PC-9 (cell line): Measurements from ENCODE around the gene RTF1. TPM values are rescaled to one million over a fixed set of nuclear protein-coding genes. Genes with fewer than 3 reads are reported as not detected.

Experiments
- BruUV-seq: library from RNA; stranded (reverse); fragments of 400-500 nt; replicated peaks from 2 replicates; lab custom pipeline; 2021; lab: Mats Ljungman, UMichigan
- CTCF ChIA-PET: fragments of 300-600 bp; sonication (Branson Sonifier 250); formaldehyde crosslinking; loops from one replicate; lab custom pipeline; 2022; ENCODE audit warnings: antibody characterized with exemption; lab: Charles Lee
- POLR2A ChIA-PET: fragments of 300-600 bp; sonication (Branson Sonifier 250); formaldehyde crosslinking; loops from one replicate; lab custom pipeline; 2022; ENCODE audit warnings: antibody characterized with exemption; ENCODE audit not compliant: unreplicated experiment; lab: Charles Lee
- DNase-seq, 2 experiments: peaks; one replicate each; pipeline versions ENCODE4 v3.0.0 to v3.0.0-alpha.2; 2015 to 2022; ENCODE audit warnings: mixed read lengths in 1 of 2
- H2AFZ ChIP-seq: fragments of 200-600 bp; sonication (generic); 2 replicates; pipeline ENCODE4 v1.8.1; 2017; ENCODE audit warnings: antibody characterized with exemption
- H3F3A ChIP-seq: fragments of 200-600 bp; sonication (generic); 2 replicates; pipeline ENCODE4 v1.8.1; 2017; ENCODE audit warnings: antibody characterized with exemption, mild to moderate bottlenecking, low read depth; ENCODE audit not compliant: insufficient read depth
- H3K27ac ChIP-seq: fragments of 200-600 bp; sonication (generic); 2 replicates; pipeline ENCODE4 v1.6.1; 2016; ENCODE audit warnings: mixed run types
- H3K27me3 ChIP-seq: fragments of 200-600 bp; sonication (generic); 2 replicates; pipeline ENCODE4 v1.6.1; 2016; ENCODE audit warnings: low read depth, mixed run types; ENCODE audit not compliant: insufficient read depth
- H3K36me3 ChIP-seq: fragments of 200-600 bp; sonication (generic); 2 replicates; pipeline ENCODE4 v1.6.1; 2016; ENCODE audit warnings: low read depth, mixed run types
- H3K4me1 ChIP-seq: fragments of 200-600 bp; sonication (generic); replicated peaks from 2 replicates; pipeline ENCODE4 v1.6.1; 2016; ENCODE audit warnings: mixed run types; ENCODE audit not compliant: insufficient read depth
- H3K4me2 ChIP-seq: fragments of 200-600 bp; sonication (generic); 2 replicates; pipeline ENCODE4 v1.6.1; 2017; ENCODE audit warnings: mixed run types
- H3K4me3 ChIP-seq: fragments of 200-600 bp; sonication (generic); 2 replicates; pipeline ENCODE4 v1.6.1; 2016; ENCODE audit warnings: mixed run types
- H3K79me2 ChIP-seq: fragments of 200-600 bp; sonication (generic); 2 replicates; pipeline ENCODE4 v1.6.1; 2017; ENCODE audit warnings: low read depth, mixed run types
- H3K9me2 ChIP-seq: fragments of 200-600 bp; sonication (generic); 2 replicates; pipeline ENCODE4 v1.8.1; 2017; ENCODE audit warnings: mild to moderate bottlenecking; ENCODE audit not compliant: insufficient read depth
- H3K9me3 ChIP-seq: fragments of 200-600 bp; sonication (generic); 2 replicates; pipeline ENCODE4 v1.8.1; 2016; ENCODE audit warnings: low read depth; ENCODE audit not compliant: insufficient read depth
- H4K20me1 ChIP-seq: fragments of 200-600 bp; sonication (generic); 2 replicates; pipeline ENCODE4 v1.8.1; 2017; ENCODE audit not compliant: insufficient read depth
- CTCF ChIP-seq: fragments of 200-600 bp; sonication (generic); conservative IDR thresholded peaks from 2 replicates; pipeline ENCODE4 v1.6.1; 2017; ENCODE audit warnings: mixed run types, antibody characterized with exemption, mild to moderate bottlenecking, moderate library complexity
- EZH2 ChIP-seq: fragments of 200-600 bp; sonication (generic); IDR thresholded peaks from 2 replicates; pipeline ENCODE4 v1.8.0; 2017; ENCODE audit warnings: antibody characterized with exemption, low read depth
- intact Hi-C: fragments of 100-400 bp; cut with micrococcal nuclease; formaldehyde crosslinking; loops from one replicate; pipeline ENCODE4 v1.10.0; 2022; ENCODE audit not compliant: unreplicated experiment
- total RNA-seq: library from RNA; stranded (reverse); gene quantifications from 2 replicates; pipeline ENCODE4 v1.2.3, GENCODE V29; 2021

RTF1 gene
- total RNA-seq, 1 experiment from 2014 or later = 55.7 TPM

GRCh38 chr15:41495736-41496599 is 79.1 kb downstream of the RTF1 start:
- H3K79me2 ChIP-seq = no peaks in the 10 kb centered on the region
- no peaks in the 10 kb centered on the region for H3K36me3 ChIP-seq
- no peaks in the 10 kb centered on the region for H3K9me2 ChIP-seq
- no peaks in the 10 kb centered on the region for H3K9me3 ChIP-seq
- H3K27me3 ChIP-seq = no peaks in the 10 kb centered on the region
- peaks cover 11% of the 10 kb centered on the region for H3K4me1 ChIP-seq
- H4K20me1 ChIP-seq = no peaks in the 10 kb centered on the region
- ChIA-PET POLR2A (no interaction called here), CTCF (no interaction called here)
- H3K27ac ChIP-seq = no peak overlapping the region
- TF ChIP-seq CTCF (no peak), EZH2 (no peak)
- no peak overlapping the region for H3K4me3 ChIP-seq
- no peak for DNase-seq
- BruUV-seq = no TSS peak
- intact Hi-C loops = no loop called here
- no peak overlapping the region for H2AFZ ChIP-seq
- no peaks in the 10 kb centered on the region; the same call in 1 of the 2 replicates for H3F3A ChIP-seq
- no peak overlapping the region for H3K4me2 ChIP-seq

- no peaks in the 10 kb centered on the region for H3K36me3 ChIP-seq
These were observed 81.8 kb downstream of the RTF1 start for GRCh38 chr15:41498657-41499056.

More at GRCh38 chr15:41498657-41499056, 81.8 kb downstream of the RTF1 start:
- no peaks in the 10 kb centered on the region for H3K79me2 ChIP-seq
- POLR2A ChIA-PET = no interaction called here
- intact Hi-C loops = no loop called here
- no peak overlapping the region for H3K27ac ChIP-seq
- no peak overlapping the region for H3K4me3 ChIP-seq
- BruUV-seq = no TSS peak
- CTCF ChIA-PET = no interaction called here
- no peaks in the 10 kb centered on the region for H3K27me3 ChIP-seq
- no peaks in the 10 kb centered on the region for H3K9me2 ChIP-seq
- no peaks in the 10 kb centered on the region for H3F3A ChIP-seq
- no peak for DNase-seq
- no peaks in the 10 kb centered on the region for H3K4me1 ChIP-seq
- H3K9me3 ChIP-seq = no peaks in the 10 kb centered on the region
- no peaks in the 10 kb centered on the region for H4K20me1 ChIP-seq
- no peak overlapping the region for H3K4me2 ChIP-seq
- TF ChIP-seq EZH2 = no peak
- TF ChIP-seq CTCF = no peak
- H2AFZ ChIP-seq = no peak overlapping the region
